Stimulated activated CD4-positive, alpha-beta T cell treated with anti-CD3 and anti-CD28 coated beads, Interleukin-4, amount 100 ng/mL, for 24 hours (primary cell): Measurements from ENCODE around the gene VSTM2L.

Experiments used
- DNase-seq: peaks from one replicate; pipeline ENCODE4 v3.0.0-alpha.2; 2020

The VSTM2L gene

GRCh38 chr20:37901654-37902503 lies 1.0 kb upstream of the VSTM2L start:
- no peak for DNase-seq

DNA sequence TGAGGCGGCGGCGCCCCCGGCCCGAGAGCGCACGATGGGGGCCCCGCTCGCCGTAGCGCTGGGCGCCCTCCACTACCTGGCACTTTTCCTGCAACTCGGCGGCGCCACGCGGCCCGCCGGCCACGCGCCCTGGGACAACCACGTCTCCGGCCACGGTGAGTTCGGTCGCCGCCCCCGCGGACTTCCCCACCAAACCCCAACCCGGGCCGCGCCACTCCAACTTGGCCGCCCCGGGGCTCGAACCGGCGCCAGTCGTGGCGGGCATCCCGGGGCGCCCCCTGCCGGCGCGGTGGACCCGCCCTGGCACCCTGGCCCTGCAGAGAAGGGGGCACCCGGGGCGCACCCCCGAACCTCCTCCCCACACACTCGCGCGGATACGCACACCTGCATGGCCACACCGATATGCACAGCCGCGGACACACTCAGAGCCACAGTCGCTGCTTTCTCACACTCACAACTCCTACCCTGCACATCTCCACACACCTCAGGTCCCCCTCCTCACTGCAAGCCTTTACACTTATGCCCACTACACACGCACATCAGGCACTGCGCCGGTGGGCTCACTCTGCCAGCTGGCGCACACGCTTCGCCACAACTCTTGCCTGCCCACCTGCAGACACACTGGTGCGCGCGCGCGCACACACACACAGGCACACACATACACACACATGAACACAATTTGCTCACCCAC lies 535 bp downstream of the VSTM2L start:
- DNase-seq = no peak

- DNase-seq = no peak
Observed at GRCh38 chr20:37904008-37904642, 1.2 kb downstream of the VSTM2L start.

GRCh38 chr20:37904845-37905373 lies 2.0 kb downstream of the VSTM2L start:
- DNase-seq = no peak

DNA sequence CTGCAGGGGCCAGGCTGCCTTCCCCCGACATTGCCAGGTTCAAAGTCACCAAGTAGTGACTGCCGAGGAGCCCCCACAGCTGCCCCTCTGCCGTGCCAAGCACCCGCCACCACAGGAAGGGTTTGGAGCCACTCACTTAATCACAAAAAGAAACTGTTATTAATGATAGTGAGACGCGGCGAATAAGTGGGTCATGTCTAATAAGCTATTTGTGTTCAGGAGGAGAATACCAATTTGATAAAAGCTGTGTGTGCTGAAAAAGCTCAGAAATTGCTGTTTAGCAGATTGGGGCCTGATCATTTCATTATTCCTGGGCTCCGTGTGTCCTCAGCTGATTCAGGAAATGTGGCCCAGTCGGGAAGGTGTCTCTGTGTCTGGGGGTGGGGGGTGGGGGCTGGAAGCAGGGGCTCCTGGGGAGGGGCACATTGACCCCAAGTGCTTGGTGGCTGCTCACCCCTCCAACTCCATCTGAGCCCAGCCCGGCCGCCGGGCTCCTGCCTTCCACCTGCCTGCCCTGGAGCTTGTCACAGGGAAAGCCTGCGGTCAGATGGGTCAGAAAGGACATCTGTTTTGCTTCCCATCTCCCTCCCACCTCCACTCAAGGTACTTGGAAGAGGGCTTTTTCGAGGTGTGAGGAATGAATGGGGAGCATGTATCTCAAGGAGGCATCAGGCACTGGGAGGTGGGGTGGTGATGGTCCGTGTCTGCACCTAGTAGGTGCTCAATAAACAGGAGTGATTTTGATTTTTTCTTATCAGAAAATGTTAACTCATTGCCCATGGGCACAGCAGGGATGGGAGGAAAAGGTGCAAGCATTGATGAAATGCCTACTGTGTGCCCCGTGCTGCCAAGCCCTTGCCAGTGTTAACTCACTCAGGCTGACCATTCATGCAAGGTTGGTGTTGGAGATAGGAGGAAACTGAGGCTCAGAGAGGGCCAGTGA lies 3.0 kb downstream of the VSTM2L start:
- no peak for DNase-seq

- no peak for DNase-seq
Observed at GRCh38 chr20:37907330-37907676, 4.4 kb downstream of the VSTM2L start.

GRCh38 chr20:37907677-37908401 lies 4.9 kb downstream of the VSTM2L start:
- DNase-seq = no peak

GRCh38 chr20:37911261-37911660 lies 8.3 kb downstream of the VSTM2L start:
- no peak for DNase-seq

DNA sequence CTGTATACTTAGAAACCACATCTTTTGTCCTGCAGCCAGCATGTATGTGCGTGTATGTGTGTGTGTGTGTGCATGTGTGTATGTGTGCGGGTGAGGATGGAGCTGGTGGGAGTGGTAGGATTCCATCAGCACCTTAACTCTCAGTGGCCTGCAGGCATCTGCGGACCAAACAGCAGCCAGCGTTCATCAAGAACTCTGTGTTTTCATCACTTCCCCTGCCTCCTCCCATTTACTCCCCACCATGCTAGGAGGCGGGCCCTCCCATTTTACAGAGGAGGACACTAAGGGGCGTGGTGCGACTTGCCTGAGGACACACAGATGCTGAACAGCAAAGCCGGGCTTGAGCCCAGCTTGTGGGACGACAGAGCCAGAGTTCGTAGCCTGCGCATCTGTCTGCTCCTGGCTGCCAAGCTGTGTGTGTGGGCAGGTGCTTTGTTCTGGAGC lies 8.9 kb downstream of the VSTM2L start:
- no peak for DNase-seq

DNA sequence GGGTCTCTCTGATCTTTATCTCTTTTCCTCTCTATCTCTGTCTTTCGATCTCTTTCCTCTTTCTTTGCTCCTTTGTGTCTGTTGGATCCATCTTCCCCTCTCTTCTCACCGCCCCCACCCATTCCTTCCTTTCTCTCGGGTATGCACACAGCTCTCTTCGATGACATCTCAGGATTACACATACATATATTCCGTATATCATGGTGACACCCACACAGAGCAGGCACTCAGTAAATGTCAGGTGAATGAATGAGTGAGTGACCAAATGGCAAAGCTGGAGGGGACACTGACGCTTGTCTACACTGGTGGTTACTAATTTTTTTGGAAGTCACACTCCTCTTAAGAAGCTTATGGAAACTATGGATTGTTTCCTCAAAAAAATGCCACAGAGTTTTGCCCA lies 9.9 kb downstream of the VSTM2L start:
- no peak for DNase-seq

DNA sequence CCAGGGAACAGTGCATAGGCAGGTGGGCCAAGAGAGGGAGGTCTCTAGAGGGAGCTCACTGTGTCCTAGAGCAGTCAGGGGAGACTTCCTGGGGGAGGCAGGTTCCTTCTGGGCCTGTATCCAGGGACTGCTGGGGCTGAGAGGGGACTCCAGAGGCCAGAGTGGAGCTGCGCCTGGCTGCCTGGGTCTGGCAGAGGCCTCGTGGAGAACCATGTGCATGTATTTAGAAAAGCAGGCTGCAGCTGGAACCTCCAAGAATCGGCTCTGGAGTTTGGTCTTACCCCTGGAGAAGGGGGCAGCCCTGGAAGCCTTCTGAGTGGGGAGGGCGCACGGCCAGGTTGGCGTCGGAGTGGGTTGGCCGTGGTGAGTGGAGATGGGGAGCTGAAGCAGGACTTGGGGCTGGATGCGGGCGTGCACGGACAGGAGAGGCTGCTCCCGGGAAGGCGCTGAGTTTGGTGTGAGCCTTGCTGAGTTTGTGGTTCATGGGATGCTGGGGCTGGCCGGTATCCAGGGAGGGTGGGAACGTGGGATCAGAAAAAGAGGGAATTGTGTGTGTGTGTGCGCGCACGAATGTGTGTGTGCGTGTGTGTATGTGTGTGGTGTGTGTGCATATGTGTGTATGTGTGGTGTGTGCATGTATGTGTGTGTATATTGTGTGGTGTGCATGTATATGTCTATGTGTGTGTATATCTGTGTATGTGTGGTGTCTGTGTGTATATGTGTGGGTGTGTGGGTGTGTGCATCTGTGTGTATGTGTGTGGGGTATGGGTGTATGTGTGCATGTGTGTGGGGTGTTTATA lies 10.8 kb downstream of the VSTM2L start:
- no peak for DNase-seq

DNA sequence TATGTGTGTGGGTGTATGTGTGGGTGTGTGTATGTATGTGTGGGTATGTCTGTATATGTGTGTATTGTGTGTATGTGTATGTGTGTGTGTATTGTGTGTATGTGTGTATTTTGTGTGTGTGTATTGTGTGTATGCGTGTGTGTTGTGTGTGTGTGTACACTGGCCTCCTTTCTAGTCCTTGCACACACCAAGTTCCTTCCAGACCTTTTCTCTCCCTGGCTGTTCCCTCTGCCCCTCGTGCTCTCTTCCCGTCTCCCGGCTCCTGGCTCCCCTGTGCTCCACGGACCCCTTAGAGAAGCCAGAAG lies 11.4 kb downstream of the VSTM2L start:
- DNase-seq = no peak

DNA sequence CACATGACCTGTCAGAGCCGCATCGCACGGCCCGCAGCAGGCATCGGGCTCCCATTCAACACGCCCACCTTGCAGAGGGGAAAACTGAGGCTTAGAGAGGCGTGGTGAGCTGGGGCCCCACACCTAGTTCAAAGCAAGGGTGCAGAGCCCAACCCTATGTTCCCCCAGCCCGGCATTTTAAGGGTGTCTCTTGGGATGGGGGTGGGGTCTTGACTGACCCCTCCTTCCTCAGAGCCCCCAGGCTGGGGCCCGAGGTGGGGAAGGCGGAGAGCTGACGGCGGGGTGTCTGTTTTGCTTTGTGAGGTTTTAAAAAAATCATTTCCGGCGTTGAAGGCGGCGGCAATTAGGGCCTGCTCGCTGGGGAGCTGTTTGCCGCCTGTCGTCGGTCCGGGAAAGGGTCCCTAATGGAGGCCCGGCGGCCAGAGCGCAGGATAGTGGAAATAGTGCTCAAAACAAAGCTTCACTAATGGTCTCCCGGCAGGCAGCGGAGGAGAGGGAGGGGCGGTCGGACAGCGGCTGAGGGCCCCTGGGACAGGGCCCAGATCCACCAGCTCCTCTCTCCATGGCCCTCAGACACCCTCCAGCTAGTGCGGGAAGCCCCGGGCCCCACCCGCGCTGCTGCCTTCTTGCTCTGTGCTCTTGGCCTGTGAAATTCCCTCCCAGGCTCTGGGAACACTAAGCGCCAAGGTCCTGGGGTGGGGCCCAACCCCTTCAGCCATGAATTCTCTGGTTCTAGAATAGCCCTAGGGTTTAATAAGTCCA lies 11.9 kb downstream of the VSTM2L start:
- DNase-seq = no peak

GRCh38 chr20:37915434-37915787 lies 12.5 kb downstream of the VSTM2L start:
- DNase-seq = no peak

DNA sequence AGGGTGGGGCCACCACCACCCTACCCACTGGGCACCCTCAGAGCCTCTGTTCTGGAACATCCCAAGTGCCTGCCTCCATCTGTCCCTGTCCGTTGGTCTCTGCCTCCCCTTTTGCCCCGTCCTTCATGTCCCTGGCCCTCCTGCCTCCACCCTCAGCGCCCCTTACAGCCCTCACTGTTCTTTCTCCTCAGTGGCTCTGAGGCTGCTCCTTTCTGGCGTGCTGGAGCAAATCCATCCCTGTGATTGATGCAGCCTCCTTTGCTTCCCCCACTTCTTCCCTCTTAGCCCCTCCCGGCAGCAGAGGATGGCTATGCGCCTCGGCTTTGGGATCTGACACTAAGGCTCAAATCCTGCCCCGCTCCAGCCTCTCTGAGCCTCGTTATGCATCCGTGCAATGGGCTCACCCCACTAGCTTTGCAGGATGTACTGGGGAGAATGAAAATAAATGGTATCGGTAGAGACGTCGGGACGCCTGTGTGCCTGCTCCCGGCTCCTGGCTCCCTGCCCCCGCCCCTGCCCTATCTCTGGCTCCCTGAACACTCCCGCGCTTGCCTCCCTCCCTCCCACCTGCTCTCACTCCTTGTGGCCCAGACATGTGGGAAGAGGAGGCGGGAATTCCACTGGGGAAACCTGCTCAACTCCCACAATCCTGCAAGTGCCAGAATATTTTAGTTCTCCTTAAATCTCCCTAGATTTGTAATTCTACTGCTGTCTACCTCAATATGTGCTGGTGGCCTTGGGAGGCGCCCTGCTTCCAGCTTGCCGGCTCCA lies 13.1 kb downstream of the VSTM2L start:
- DNase-seq = no peak

DNA sequence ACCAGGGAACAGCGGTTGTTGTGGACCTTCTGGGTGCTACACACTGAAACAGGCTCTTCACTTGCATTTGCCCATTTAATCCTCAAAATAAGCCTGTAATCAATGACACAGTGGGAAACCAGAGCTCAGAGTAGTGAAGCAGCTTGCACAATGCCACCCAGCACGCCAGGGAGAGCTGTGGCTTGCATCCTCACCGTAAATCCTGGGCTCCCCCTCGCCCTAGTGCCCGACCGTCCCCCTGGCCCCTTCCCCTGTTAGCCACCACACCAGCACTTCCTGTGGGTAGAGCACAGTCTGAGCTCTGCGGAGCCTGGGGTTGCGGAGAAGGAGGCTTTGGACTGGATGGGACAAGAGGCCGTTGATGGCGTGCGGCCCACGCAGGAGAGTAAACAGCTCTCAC lies 14.5 kb downstream of the VSTM2L start:
- DNase-seq = no peak

DNA sequence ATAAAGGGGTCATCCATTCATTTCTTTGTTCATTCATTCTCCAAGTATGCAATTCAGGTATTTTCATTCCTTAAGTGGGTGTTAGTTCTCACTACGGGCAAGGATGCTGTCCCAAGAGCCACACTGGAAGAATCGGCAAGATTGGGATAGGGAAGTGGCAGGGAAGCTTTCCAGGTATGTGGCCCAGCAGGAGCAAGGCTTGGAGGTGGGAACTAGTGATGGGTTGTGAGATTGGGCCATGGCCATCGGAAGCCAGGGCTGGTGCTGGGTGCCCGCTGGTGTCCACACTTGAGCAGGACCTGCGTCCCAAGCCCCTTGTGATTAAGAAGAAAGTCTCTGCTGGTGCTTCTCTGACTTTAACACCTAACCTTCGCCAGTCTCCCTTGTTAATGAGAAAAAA lies 15.1 kb downstream of the VSTM2L start:
- no peak for DNase-seq

DNA sequence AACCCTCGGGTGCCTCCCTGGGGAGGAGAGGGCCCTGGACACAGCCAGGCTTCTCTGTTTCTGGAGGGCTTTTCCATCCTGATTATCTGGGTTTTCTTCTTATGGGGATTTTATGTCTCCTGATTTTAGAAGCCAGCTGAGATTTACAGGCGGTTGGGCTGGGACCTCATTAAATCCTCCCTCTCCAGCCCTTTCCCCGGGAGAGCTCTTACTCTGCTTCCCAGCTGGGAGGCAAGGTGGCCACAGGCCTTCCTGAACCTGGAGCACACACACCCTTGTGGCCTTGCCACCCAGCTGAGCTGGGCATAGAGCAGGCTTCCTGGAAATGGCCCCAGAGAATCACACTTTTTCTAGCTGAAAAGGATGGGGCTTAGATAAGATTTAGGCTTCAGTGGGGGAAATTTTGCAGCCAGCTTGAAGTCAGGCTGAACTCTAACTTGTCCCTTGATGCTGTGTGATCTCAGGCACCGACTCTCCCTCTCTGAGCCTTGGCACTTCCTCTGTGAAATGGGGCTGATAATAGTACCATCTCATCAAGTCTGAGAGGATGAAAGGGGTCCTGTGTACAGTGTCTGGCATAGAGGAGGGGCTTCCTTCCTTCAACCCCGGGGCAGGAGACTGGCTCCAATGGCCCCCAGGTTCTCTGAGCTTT lies 16.6 kb downstream of the VSTM2L start:
- DNase-seq = no peak

GRCh38 chr20:37920270-37920669 lies 17.3 kb downstream of the VSTM2L start:
- no peak for DNase-seq
